H1 (cell line): ENCODE data around the gene KSR2. TPM values are rescaled to one million over a fixed set of nuclear protein-coding genes. Genes with fewer than 3 reads are reported as not detected.

Experiments
- CTCF ChIA-PET: fragments of 300-600 bp; sonication (Branson Sonifier 250); formaldehyde crosslinking; loops from one replicate; lab custom pipeline; 2021; ENCODE audit not compliant: partially characterized antibody; lab: Charles Lee
- POLR2A ChIA-PET: fragments of 300-600 bp; sonication (Branson Sonifier 250); formaldehyde crosslinking; loops from one replicate; lab custom pipeline; 2021; ENCODE audit warnings: inconsistent platforms; ENCODE audit not compliant: partially characterized antibody; lab: Charles Lee
- DNase-seq, 2 experiments: peaks; one replicate each; pipeline versions ENCODE4 v3.0.0 to v3.0.0-alpha.2; 2010 to 2022; ENCODE audit warnings: low spot score in 2 of 2, low read depth in 1 of 2, mixed read lengths in 1 of 2
- FAIRE-seq: peaks from 2 replicates; lab custom pipeline; 2011; peaks lifted over from hg19 to GRCh38; lab: Jason Lieb, UNC
- H2AFZ ChIP-seq: 2 replicates; pipeline ENCODE4 v1.8.1; 2012; ENCODE audit warnings: low read length, inconsistent platforms
- H2AK5ac ChIP-seq: 2 replicates; pipeline ENCODE4 v1.6.1; 2013; ENCODE audit warnings: low read depth, low read length
- H2BK120ac ChIP-seq: replicated peaks from 2 replicates; pipeline ENCODE3; 2013; ENCODE audit warnings: low read depth, low read length, inconsistent platforms
- H2BK12ac ChIP-seq: 2 replicates; pipeline ENCODE4 v1.6.1; 2013; ENCODE audit warnings: low read depth, low read length
- H2BK15ac ChIP-seq: 2 replicates; pipeline ENCODE4 v1.6.1; 2013; ENCODE audit warnings: low read length
- H2BK20ac ChIP-seq: 2 replicates; pipeline ENCODE4 v1.6.1; 2013; ENCODE audit warnings: low read length
- H2BK5ac ChIP-seq: 2 replicates; pipeline ENCODE4 v1.6.1; 2013; ENCODE audit warnings: low read depth, low read length
- H3K14ac ChIP-seq: 2 replicates; pipeline ENCODE4 v1.6.1; 2013; ENCODE audit warnings: inconsistent platforms; ENCODE audit not compliant: insufficient read length
- H3K18ac ChIP-seq: 2 replicates; pipeline ENCODE4 v1.6.1; 2013; ENCODE audit warnings: low read length; ENCODE audit errors: extremely low read depth
- H3K23ac ChIP-seq: 2 replicates; pipeline ENCODE4 v1.6.1; 2013; ENCODE audit warnings: inconsistent platforms; ENCODE audit not compliant: insufficient read length
- H3K23me2 ChIP-seq: 2 replicates; pipeline ENCODE4 v1.6.1; 2013; ENCODE audit warnings: low read depth, low read length
- H3K27ac ChIP-seq: 2 replicates; pipeline ENCODE4 v1.6.1; 2011; ENCODE audit warnings: low read depth, low read length, inconsistent platforms
- H3K27me3 ChIP-seq, 4 experiments: replicated peaks in 1 of 4; 1 replicate in 1 of 4; 2 replicates in 3 of 4; pipeline versions ENCODE4 v1.6.1 to v1.8.1; 2011 to 2013; ENCODE audit warnings: low read length in 3 of 4, mild to moderate bottlenecking in 3 of 4, inconsistent platforms in 2 of 4, mixed read lengths in 2 of 4, moderate library complexity in 1 of 4; ENCODE audit not compliant: control insufficient read depth in 3 of 4, insufficient read depth in 3 of 4; ENCODE audit errors: extremely low read depth in 1 of 4
- H3K36me3 ChIP-seq, 4 experiments: 2 replicates each; pipeline versions ENCODE4 v1.6.1 to v1.8.1; 2011 to 2013; ENCODE audit warnings: mild to moderate bottlenecking in 4 of 4, low read length in 3 of 4, moderate library complexity in 2 of 4, control low read depth in 1 of 4, inconsistent platforms in 1 of 4; ENCODE audit not compliant: insufficient read depth in 4 of 4, control insufficient read depth in 2 of 4
- H3K4ac ChIP-seq: replicated peaks from 2 replicates; pipeline ENCODE3; 2013; ENCODE audit warnings: low read length, low read depth, mixed read lengths, inconsistent platforms; ENCODE audit not compliant: insufficient read length
- H3K4me1 ChIP-seq, 4 experiments: replicated peaks in 1 of 4; 1 replicate in 1 of 4; 2 replicates in 3 of 4; pipeline versions ENCODE4 v1.6.1 to v1.8.1; 2011 to 2013; ENCODE audit warnings: low read length in 3 of 4, inconsistent platforms in 2 of 4, mixed read lengths in 1 of 4; ENCODE audit not compliant: insufficient read depth in 4 of 4, control insufficient read depth in 3 of 4
- H3K4me2 ChIP-seq, 2 experiments: 2 replicates each; pipeline versions ENCODE4 v1.6.1 to v1.8.1; 2011 to 2013; ENCODE audit warnings: low read depth in 2 of 2, low read length in 2 of 2, control low read depth in 1 of 2, inconsistent platforms in 1 of 2, mild to moderate bottlenecking in 1 of 2; ENCODE audit not compliant: insufficient read depth in 1 of 2
- H3K4me3 ChIP-seq, 4 experiments: fragments of 200-600, 300-600 bp in 1 of 4; sonication (generic), shearing (Covaris generic), sonication (Bioruptor Twin) in 1 of 4; 2 replicates each; pipeline versions ENCODE4 v1.5.1 to v1.8.1; 2011 to 2016; ENCODE audit warnings: low read length in 4 of 4, low read depth in 3 of 4, control low read depth in 2 of 4, inconsistent platforms in 2 of 4, mild to moderate bottlenecking in 2 of 4, mixed read lengths in 1 of 4, moderate library complexity in 1 of 4; ENCODE audit not compliant: insufficient read depth in 2 of 4; ENCODE audit errors: extremely low read depth in 1 of 4
- H3K56ac ChIP-seq: replicated peaks from 2 replicates; pipeline ENCODE3; 2013; ENCODE audit warnings: low read depth, mild to moderate bottlenecking, mixed read lengths, low read length, inconsistent platforms; ENCODE audit not compliant: insufficient read length
- H3K79me1 ChIP-seq: 2 replicates; pipeline ENCODE4 v1.6.1; 2013; ENCODE audit warnings: low read depth, low read length, control low read depth
- H3K79me2 ChIP-seq, 2 experiments: 2 replicates each; pipeline versions ENCODE4 v1.6.1 to v1.8.1; 2012 to 2013; ENCODE audit warnings: low read length in 2 of 2, mild to moderate bottlenecking in 2 of 2, inconsistent platforms in 1 of 2; ENCODE audit not compliant: insufficient read depth in 2 of 2, control insufficient read depth in 1 of 2
- H3K9ac ChIP-seq, 4 experiments: replicated peaks in 1 of 4; 1 replicate in 1 of 4; 2 replicates in 3 of 4; pipeline versions ENCODE4 v1.6.1 to v1.8.1; 2011 to 2013; ENCODE audit warnings: low read depth in 3 of 4, low read length in 3 of 4, control low read depth in 2 of 4, mild to moderate bottlenecking in 2 of 4, moderate library complexity in 2 of 4, inconsistent platforms in 1 of 4; ENCODE audit errors: extremely low read depth in 1 of 4
- H3K9me3 ChIP-seq, 2 experiments: 2 replicates each; pipeline versions ENCODE4 v1.6.1 to v1.8.1; 2012 to 2013; ENCODE audit warnings: mild to moderate bottlenecking in 2 of 2, moderate library complexity in 2 of 2, control low read depth in 1 of 2, inconsistent platforms in 1 of 2, low read depth in 1 of 2, low read length in 1 of 2, mixed read lengths in 1 of 2; ENCODE audit not compliant: insufficient read depth in 2 of 2
- H4K20me1 ChIP-seq, 2 experiments: replicated peaks in 1 of 2; 2 replicates each; pipeline versions ENCODE3 to v1.8.1; 2011 to 2013; ENCODE audit warnings: inconsistent platforms in 2 of 2, low read length in 2 of 2, mild to moderate bottlenecking in 1 of 2; ENCODE audit not compliant: insufficient read depth in 2 of 2, control insufficient read depth in 1 of 2
- H4K5ac ChIP-seq: 2 replicates; pipeline ENCODE4 v1.6.1; 2013; ENCODE audit warnings: low read length, low read depth, mixed read lengths, inconsistent platforms; ENCODE audit not compliant: insufficient read length
- H4K8ac ChIP-seq: 2 replicates; pipeline ENCODE4 v1.8.0; 2013; ENCODE audit warnings: mild to moderate bottlenecking, moderate library complexity, low read length, inconsistent platforms; ENCODE audit not compliant: insufficient read depth; ENCODE audit errors: extremely low read depth
- H4K91ac ChIP-seq: replicated peaks from 2 replicates; pipeline ENCODE3; 2013; ENCODE audit warnings: low read length, mixed read lengths, inconsistent platforms; ENCODE audit not compliant: insufficient read length
- BCL11A ChIP-seq, 2 experiments: IDR thresholded peaks; one replicate each; pipeline ENCODE4 v1.6.1; 2011; ENCODE audit warnings: low read depth in 2 of 2, low read length in 2 of 2, mild to moderate bottlenecking in 2 of 2
- CBX8 ChIP-seq: fragments of 300-800, 300-1000 bp; sonication (generic); IDR thresholded peaks from 2 replicates; pipeline ENCODE4 v1.7.1; 2016; ENCODE audit warnings: low read depth, low read length, borderline replicate concordance
- JUN ChIP-seq: IDR thresholded peaks from 2 replicates; pipeline ENCODE4 v1.6.1; 2011; ENCODE audit warnings: low read depth, mild to moderate bottlenecking, improper control_type of control experiment, low read length
- SAP30 ChIP-seq: fragments of 300-600 bp; sonication (generic); IDR thresholded peaks from 2 replicates; pipeline ENCODE4 v1.7.1; 2012; ENCODE audit warnings: low read length, moderate library complexity, mild to moderate bottlenecking, inconsistent platforms; ENCODE audit not compliant: insufficient read depth, insufficient replicate concordance
- SUZ12 ChIP-seq: fragments of 200-600 bp; sonication (generic); IDR thresholded peaks from 2 replicates; pipeline ENCODE4 v1.6.1; 2012; ENCODE audit warnings: mild to moderate bottlenecking, inconsistent platforms, low read length, moderate library complexity, mixed read lengths
- WGBS, 2 experiments: shearing (Covaris generic) in 1 of 2; methylation state at CpG; one replicate each; pipeline versions ENCODE4 v1.1.6 to v1.1.7; 2013 to 2015; ENCODE audit warnings: low lambda C conversion rate in 2 of 2, mixed read lengths in 2 of 2, inconsistent platforms in 1 of 2, low coverage in 1 of 2, missing lambda C conversion rate in 1 of 2; ENCODE audit not compliant: insufficient replicate concordance in 2 of 2, insufficient coverage in 1 of 2, insufficient read length in 1 of 2; ENCODE audit errors: extremely low coverage in 1 of 2, missing lambda C conversion rate in 1 of 2; 5-methylcytosine and 5-hydroxymethylcytosine counted together
- polyA plus RNA-seq, 7 experiments: library from polyadenylated mRNA; depleted of rRNA in 3 of 7; stranded (reverse) in 5 of 7; unstranded in 2 of 7; fragments of >200 nt in 5 of 7; fragments of 200-250 nt in 2 of 7; gene quantifications; 1 replicate in 5 of 7; 2 replicates in 1 of 7; 4 replicates in 1 of 7; pipeline versions ENCODE4 v1.2.1 to v1.2.3, GENCODE V29; 2011 to 2013; ENCODE audit warnings: missing spikeins in 2 of 7, mixed read lengths in 2 of 7
- total RNA-seq: library from RNA; stranded (reverse); fragmentation: NEBNext Ultra II Directional; extraction: Animal tissue kit (Norgen Biotek cat#: 25700); gene quantifications from 2 replicates; pipeline ENCODE4 v1.2.1, GENCODE V29; 2021
- TF ChIP-seq, protein P1 (sequence below): IDR thresholded peaks from 2 replicates; pipeline ENCODE4 v1.6.1; 2012; ENCODE audit warnings: low read length, inconsistent platforms

Gene KSR2
- total and polyA plus RNA-seq, 2 of the 8 experiments (the other 6 are each of a cell fraction or from before 2014, with no cell fraction given): 0.74 to 2.2 TPM

DNA sequence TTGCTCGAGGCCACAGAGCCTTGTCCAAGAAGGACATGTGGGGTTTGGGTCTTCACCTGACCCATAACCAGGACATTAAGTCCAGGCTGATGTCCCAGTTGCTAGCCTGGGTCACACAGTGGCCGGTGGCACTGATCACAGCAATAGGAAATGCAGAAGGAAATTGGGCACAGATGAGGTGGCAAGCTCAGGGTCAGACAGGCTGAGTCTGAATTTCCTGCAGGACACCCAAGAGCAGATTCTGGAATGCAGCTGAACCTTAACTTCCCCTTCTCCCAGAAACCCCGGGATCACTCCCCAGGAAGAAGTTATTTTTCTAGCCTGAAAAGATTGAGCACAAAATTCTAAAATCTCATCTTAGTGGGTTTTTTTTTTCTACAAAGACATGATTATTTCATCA, 199.9 kb downstream of the KSR2 start:
- peaks cover 3 to 11% of the 10 kb centered on the region in 2 experiments; a peak in 3 of 4 replicates for H3K9me3 ChIP-seq
- H2BK5ac ChIP-seq: no peak overlapping the region
- H3K56ac ChIP-seq: no peak overlapping the region
- 82% methylated on average over 3 of the region's 3 CpGs; no CpG with 5 or more reads in 1 of the 2 experiments for WGBS, 2 experiments
- H3K79me2 ChIP-seq: no peaks in the 10 kb centered on the region
- no peak overlapping the region for H2BK12ac ChIP-seq
- TF ChIP-seq SAP30: no peak
- TF ChIP-seq JUN: no peak
- TF ChIP-seq, protein P1, sequence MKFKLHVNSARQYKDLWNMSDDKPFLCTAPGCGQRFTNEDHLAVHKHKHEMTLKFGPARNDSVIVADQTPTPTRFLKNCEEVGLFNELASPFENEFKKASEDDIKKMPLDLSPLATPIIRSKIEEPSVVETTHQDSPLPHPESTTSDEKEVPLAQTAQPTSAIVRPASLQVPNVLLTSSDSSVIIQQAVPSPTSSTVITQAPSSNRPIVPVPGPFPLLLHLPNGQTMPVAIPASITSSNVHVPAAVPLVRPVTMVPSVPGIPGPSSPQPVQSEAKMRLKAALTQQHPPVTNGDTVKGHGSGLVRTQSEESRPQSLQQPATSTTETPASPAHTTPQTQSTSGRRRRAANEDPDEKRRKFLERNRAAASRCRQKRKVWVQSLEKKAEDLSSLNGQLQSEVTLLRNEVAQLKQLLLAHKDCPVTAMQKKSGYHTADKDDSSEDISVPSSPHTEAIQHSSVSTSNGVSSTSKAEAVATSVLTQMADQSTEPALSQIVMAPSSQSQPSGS: no peak
- TF ChIP-seq SUZ12: no peak
- TF ChIP-seq CBX8: no peak
- TF ChIP-seq BCL11A (IDR thresholded peaks at IDR 0.05; ENCODE audit: low read depth in 2 of 2, low read length in 2 of 2): no peak
- TF ChIP-seq, all 59 proteins: peak for 0
- Histone ChIP-seq H3K27ac (no peak overlapping the region), H2BK20ac (no peak overlapping the region), H2AFZ (no peak overlapping the region), H3K4me2 (no peak overlapping the region), H3K18ac (no peak overlapping the region), H4K8ac (peak overlapping the region; percentile 40; the same call in 1 of the 2 replicates), H2BK120ac (no peak overlapping the region), H4K20me1 (peaks cover 0 to 3% of the 10 kb centered on the region in 2 experiments), H2BK15ac (no peak overlapping the region), H3K14ac (no peak overlapping the region), H3K36me3 (no peaks in the 10 kb centered on the region), H3K4me3 (no peak overlapping the region), H3K79me1 (no peaks in the 10 kb centered on the region), H3K23me2 (peaks cover 11% of the 10 kb centered on the region; the same call in 1 of the 2 replicates), H3K4ac (no peak overlapping the region), H3K27me3 (no peaks in the 10 kb centered on the region), H3K4me1 (no peaks in the 10 kb centered on the region), H2AK5ac (no peak overlapping the region), H4K91ac (no peak overlapping the region), H4K5ac (no peak overlapping the region), H3K23ac (no peak overlapping the region), H3K9ac (no peak overlapping the region)
- ChIA-PET CTCF (interaction anchor here (1.1 kb wide), 1 partner anchor 13 kb away, joined by 3 read pairs; no protein-coding TSS in a partner anchor), POLR2A (no interaction called here)
- no peak for FAIRE-seq
- no peak for DNase-seq
